HL-60 (cell line): ENCODE results near the gene CRYBB1.

ENCODE experiments used
- TF ChIP-seq, protein P1 (sequence below): IDR thresholded peaks from 2 replicates; pipeline ENCODE4 v1.6.1; 2012; ENCODE audit warnings: low read depth; ENCODE audit not compliant: insufficient replicate concordance
- TF ChIP-seq, protein P2 (sequence below): IDR thresholded peaks from one replicate; pipeline ENCODE4 v1.5.1; 2011; ENCODE audit warnings: low read length, control low read depth, inconsistent platforms; ENCODE audit not compliant: insufficient read depth

GRCh38 chr22:26565889-26566288 is 51.9 kb downstream of the CRYBB1 start:
- TF ChIP-seq, protein P1, sequence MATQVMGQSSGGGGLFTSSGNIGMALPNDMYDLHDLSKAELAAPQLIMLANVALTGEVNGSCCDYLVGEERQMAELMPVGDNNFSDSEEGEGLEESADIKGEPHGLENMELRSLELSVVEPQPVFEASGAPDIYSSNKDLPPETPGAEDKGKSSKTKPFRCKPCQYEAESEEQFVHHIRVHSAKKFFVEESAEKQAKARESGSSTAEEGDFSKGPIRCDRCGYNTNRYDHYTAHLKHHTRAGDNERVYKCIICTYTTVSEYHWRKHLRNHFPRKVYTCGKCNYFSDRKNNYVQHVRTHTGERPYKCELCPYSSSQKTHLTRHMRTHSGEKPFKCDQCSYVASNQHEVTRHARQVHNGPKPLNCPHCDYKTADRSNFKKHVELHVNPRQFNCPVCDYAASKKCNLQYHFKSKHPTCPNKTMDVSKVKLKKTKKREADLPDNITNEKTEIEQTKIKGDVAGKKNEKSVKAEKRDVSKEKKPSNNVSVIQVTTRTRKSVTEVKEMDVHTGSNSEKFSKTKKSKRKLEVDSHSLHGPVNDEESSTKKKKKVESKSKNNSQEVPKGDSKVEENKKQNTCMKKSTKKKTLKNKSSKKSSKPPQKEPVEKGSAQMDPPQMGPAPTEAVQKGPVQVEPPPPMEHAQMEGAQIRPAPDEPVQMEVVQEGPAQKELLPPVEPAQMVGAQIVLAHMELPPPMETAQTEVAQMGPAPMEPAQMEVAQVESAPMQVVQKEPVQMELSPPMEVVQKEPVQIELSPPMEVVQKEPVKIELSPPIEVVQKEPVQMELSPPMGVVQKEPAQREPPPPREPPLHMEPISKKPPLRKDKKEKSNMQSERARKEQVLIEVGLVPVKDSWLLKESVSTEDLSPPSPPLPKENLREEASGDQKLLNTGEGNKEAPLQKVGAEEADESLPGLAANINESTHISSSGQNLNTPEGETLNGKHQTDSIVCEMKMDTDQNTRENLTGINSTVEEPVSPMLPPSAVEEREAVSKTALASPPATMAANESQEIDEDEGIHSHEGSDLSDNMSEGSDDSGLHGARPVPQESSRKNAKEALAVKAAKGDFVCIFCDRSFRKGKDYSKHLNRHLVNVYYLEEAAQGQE, result no peak
- TF ChIP-seq, protein P2, sequence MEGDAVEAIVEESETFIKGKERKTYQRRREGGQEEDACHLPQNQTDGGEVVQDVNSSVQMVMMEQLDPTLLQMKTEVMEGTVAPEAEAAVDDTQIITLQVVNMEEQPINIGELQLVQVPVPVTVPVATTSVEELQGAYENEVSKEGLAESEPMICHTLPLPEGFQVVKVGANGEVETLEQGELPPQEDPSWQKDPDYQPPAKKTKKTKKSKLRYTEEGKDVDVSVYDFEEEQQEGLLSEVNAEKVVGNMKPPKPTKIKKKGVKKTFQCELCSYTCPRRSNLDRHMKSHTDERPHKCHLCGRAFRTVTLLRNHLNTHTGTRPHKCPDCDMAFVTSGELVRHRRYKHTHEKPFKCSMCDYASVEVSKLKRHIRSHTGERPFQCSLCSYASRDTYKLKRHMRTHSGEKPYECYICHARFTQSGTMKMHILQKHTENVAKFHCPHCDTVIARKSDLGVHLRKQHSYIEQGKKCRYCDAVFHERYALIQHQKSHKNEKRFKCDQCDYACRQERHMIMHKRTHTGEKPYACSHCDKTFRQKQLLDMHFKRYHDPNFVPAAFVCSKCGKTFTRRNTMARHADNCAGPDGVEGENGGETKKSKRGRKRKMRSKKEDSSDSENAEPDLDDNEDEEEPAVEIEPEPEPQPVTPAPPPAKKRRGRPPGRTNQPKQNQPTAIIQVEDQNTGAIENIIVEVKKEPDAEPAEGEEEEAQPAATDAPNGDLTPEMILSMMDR, result no peak
